GM18499 (cell line): Measurements from ENCODE around the gene ARPC3.
"Not testable (repeated sequence)": the region's sequence is repeated elsewhere in the genome, so short reads cannot be mapped to it uniquely, and the experiment has no call there.

Experiments
- ATAC-seq: cut with Tn5 transposase; IDR thresholded peaks from one replicate; pipeline ENCODE4 v1.9.1; 2021; ENCODE audit warnings: moderate number of reproducible peaks; ENCODE audit not compliant: insufficient read depth, unreplicated experiment

Gene ARPC3

GRCh38 chr12:110449799-110450497 is at the start of gene ARPC3:
TSS of gene ARPC3 (minus strand) at chr12:110450337. CDS start at chr12:110450260, 77 bp downstream.
- peak; percentile 81 for ATAC-seq

DNA sequence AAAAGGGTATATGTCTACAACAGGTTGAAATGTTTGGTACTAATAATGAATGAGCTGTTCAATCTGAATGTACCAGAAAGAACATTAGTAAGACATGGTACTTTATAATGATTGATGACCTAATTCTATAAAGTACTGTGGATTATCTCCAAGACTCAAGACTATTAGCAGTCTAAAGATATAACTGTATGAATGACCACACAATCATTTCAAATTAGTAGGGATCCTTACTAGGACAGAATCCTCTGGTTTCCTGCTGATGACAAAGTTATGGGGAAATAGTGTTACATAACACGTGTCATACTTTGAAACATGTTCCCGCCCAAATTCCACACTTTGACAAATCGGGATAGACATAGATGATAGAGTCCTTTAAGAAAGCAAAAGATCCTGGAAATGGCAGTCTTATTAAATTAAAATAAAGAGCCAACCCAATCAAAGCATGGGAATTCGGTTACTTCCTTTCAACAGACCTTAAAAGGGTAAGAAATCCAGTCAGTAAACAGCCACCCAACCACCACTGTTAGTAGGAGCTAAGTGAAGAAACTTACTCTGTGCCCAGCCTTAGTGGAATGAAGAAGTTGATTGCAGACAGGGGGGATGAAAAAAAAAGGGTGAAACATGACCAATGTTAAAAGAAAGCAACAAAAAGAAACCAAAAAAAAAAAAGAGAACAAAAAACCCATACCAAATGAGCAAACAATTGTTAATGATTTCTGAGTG is 49.0 kb upstream of the ARPC3 start:
- ATAC-seq: no peak

DNA sequence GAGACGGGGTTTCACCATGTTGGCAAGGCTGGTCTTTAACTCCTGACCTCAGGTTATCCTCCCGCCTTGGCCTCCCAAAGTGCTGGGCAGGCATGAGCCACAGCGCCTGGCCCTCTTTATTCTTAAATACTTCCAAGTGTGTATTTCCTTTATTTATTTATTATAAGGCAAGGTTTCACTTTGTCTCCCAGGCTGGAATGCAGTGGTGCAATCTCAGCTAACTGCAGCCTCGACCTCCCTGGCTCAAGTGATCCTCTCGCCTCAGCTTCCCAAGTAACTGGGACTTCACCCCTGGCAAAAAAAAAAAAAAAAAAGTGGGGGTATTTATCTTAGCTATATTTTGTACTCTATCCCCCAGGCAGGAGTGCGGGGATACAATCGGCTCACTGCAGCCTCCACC is 25.3 kb upstream of the ARPC3 start:
- ATAC-seq: no peak

- peak; percentile 55 for ATAC-seq
Observed at GRCh38 chr12:110468214-110469048, 18.3 kb upstream of the ARPC3 start, which contains the start of the genes FAM216A and GPN3. TSS of gene FAM216A (plus strand) at chr12:110468845. CDS start at chr12:110468876, 31 bp downstream. TSS of gene GPN3 (minus strand) at chr12:110468257. CDS start at chr12:110468203, 54 bp downstream.

DNA sequence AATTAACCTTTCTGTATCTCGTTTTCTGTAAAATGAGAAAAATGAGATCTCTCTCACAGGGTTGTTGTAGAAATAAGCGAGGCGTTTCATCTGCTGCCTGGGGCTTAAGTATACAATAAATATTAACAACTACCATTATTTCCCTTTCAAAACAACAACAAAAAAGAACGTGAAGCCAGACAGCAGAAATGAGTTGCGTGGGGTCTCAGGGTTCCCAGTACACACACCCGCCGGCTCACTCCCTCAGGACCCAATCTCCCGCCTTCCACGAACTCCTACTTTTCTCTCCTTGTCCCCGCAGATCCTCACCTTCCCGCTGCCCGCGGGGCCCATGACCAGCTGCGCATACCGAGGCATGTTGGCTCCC is 17.7 kb upstream of the ARPC3 start:
- ATAC-seq: no peak

GRCh38 chr12:110466791-110467190 is 16.7 kb upstream of the ARPC3 start:
- no peak for ATAC-seq

DNA sequence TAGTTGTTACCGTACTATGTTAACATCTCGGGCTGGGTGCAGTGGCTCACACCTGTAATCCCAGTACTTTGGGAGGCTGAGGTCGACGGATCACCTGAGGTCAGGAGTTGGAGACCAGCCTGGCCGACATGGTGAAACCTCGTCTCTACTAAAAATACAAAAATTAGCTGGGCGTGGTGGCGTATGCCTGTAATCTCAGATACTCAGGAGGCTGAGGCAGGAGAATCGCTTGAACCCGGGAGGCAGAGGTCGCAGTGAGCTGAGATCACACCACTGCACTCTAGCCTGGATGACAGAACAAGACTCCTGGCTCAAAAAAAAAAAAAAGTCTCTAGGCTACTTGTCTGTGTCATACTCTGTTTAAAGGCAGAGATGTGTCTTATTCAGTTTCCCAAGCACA is 15.6 kb upstream of the ARPC3 start:
- not testable (repeated sequence) for ATAC-seq

DNA sequence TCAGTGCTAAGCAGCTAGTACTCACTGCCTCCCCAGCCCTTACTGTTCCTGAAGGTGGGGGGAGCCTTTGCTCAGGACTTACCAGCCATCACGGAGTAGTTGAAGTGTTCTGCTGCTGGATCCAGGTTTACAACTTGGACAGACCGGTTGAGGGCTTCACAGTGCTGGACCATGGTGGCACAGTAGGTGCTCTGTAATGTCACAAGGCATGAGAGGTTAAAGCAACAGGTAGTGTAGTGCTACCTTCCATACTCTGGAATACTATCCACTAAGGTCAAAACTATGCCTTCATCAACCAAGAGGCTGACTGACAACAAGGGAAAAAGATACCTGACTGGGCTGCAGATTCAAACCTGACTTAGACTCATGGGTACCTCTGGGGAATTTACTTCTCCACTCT is 14.9 kb upstream of the ARPC3 start:
- ATAC-seq: no peak

- ATAC-seq: not testable (repeated sequence)
Observed at GRCh38 chr12:110461189-110461588, 11.1 kb upstream of the ARPC3 start.

GRCh38 chr12:110458756-110459155 is 8.6 kb upstream of the ARPC3 start:
- ATAC-seq: no peak

DNA sequence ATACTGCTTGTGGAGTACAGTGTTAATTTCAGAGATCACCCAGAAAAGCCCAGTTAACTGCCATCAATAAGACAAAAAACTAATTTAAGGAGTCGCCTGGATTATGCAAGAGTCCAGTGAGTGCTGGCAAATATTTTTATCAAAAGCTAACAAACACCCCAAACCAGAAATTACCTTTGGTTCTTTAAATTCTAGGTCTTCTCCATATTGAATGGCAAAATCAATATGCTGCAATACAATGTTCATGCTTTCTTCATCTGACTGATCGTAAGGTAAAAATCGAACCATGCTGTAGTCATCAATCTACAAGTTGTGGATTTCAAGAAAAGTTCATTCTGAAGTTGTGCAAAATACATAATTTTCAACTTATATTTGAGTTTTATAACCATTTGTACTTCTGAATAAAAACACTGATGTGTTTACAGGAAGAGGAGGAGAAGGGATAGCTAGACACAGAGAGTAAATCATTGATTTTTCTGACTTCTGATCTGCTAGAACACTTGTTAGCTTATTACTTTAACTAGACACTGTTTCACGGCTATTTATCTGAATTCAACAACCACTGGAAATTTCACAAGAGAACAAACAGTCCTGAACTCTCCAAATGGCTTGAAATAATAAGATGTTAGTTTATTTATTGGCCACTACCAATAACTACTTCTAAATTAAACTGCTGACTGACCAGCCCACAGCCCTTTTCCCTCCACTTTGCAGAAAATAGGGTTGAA is 3.6 kb upstream of the ARPC3 start:
- no peak for ATAC-seq

DNA sequence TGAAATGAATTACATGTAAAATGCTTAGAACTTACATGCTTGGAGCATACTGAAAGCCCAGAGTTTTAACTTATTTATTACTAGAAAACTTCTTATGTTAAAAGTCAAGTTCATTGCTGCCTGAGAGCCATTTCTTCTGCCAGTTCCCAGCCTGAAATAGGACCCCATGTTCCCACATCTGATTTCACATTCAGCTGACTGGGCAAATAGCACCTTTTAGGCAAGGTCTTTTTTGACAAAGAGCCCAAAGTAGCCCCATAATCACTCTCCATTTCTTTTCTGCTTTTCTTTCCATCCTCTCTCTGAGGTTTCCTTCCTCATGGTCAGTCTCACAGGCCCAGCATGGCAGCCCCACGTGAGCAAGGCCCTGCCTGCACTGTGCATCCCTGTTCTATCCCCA is 1.1 kb upstream of the ARPC3 start:
- ATAC-seq: no peak

- ATAC-seq: no peak
Observed at GRCh38 chr12:110444455-110444854, 5.7 kb downstream of the ARPC3 start.

DNA sequence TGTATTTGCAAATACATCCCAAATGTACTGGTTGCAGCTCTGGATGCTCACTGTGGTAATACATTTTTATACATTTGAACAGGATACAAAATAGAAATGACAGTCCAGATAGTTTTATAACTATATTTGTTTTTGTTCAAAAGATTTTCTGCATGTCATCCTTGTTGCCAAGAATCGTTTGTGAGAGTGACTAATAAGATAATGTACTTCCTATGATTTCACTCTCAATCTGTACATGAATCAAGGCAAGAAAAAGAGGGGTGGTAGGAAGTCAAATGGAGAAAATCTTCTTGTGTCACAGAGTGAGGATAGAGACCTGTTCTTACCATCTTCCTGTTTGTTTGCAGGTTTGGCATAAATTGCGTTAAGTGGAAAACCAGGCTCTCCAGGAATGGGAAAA is 13.9 kb downstream of the ARPC3 start:
- no peak for ATAC-seq

GRCh38 chr12:110431957-110432587 is 18.1 kb downstream of the ARPC3 start:
- no peak for ATAC-seq

DNA sequence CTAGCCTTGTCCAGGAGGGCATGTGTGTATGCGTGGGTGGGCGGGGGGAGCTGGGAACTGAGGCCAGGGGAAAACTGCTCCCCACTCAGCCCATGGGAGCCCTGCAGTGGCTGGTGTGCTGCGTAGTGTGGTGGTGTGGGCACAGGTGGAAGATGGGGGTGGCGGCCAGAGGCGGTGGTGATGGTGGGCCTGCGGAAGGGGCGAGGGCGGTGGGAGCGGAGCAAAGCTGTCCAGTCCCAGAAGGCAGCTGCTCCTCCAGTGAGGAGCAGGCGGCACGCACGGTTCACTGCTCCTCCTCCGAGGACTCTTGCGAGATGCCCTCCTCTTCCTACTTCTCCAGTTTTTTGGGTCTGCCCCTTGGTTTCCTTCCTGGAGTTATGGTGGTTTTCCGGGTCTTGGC is 20.5 kb downstream of the ARPC3 start:
- ATAC-seq: not testable (repeated sequence)

- ATAC-seq: no peak
Observed at GRCh38 chr12:110426406-110426805, 23.7 kb downstream of the ARPC3 start.

- no peak for ATAC-seq
Observed at GRCh38 chr12:110424237-110424636, 25.9 kb downstream of the ARPC3 start.

DNA sequence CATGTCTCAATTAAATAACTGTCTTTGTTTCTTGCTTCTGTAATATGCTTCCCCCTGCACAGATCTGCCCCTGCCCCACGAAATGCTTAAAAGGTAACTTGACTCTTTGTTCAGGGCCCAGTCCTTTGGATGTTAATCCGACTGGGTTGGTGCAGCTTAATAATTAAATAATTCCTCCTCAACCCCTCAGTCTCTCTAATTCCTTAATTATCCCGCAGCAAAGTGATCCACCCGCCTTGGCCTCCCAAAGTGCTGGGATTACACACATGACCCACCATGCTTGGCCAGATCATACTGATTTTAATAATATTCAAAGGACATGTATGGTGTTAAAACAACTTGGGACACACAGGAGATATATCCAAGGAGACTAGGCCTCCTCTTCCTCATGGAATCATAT is 28.4 kb downstream of the ARPC3 start:
- no peak for ATAC-seq

GRCh38 chr12:110421159-110421661 is 28.9 kb downstream of the ARPC3 start:
- ATAC-seq: no peak
